KMS-11 (cell line): Measurements from ENCODE around the gene HSPB2.

Experiments
- H2AFZ ChIP-seq: fragments of 200-600 bp; sonication (generic); 2 replicates; pipeline ENCODE4 v1.6.1; 2016; ENCODE audit warnings: antibody characterized with exemption, mixed run types, low read depth
- H3K27ac ChIP-seq: fragments of 200-600 bp; sonication (generic); 2 replicates; pipeline ENCODE4 v1.6.1; 2016; ENCODE audit warnings: mild to moderate bottlenecking, mixed run types
- H3K27me3 ChIP-seq: fragments of 200-600 bp; sonication (generic); 2 replicates; pipeline ENCODE4 v1.6.1; 2017; ENCODE audit warnings: mild to moderate bottlenecking, low read depth, mixed run types, moderate library complexity; ENCODE audit not compliant: insufficient read depth
- H3K36me3 ChIP-seq: fragments of 200-600 bp; sonication (generic); 2 replicates; pipeline ENCODE4 v1.6.1; 2017; ENCODE audit warnings: mild to moderate bottlenecking, mixed run types; ENCODE audit not compliant: insufficient read depth
- H3K4me1 ChIP-seq: fragments of 200-600 bp; sonication (generic); 2 replicates; pipeline ENCODE4 v1.6.1; 2016; ENCODE audit warnings: mild to moderate bottlenecking, low read depth, mixed run types; ENCODE audit not compliant: poor library complexity, severe bottlenecking
- H3K4me2 ChIP-seq: fragments of 200-600 bp; sonication (generic); 2 replicates; pipeline ENCODE4 v1.7.0; 2016; ENCODE audit warnings: mild to moderate bottlenecking, mixed run types
- H3K4me3 ChIP-seq: fragments of 200-600 bp; sonication (generic); IDR thresholded peaks from 2 replicates; pipeline ENCODE4 v1.6.1; 2017; ENCODE audit warnings: low read depth, low read length, mixed read lengths; ENCODE audit not compliant: insufficient read depth
- H3K79me2 ChIP-seq: fragments of 200-600 bp; sonication (generic); 2 replicates; pipeline ENCODE4 v1.6.1; 2016; ENCODE audit warnings: low read depth, mixed run types; ENCODE audit not compliant: insufficient read depth
- H3K9ac ChIP-seq: fragments of 200-600 bp; sonication (generic); 2 replicates; pipeline ENCODE4 v1.6.1; 2016; ENCODE audit warnings: mild to moderate bottlenecking, mixed run types
- H4K20me1 ChIP-seq: fragments of 200-600 bp; sonication (generic); 2 replicates; pipeline ENCODE4 v1.6.1; 2016; ENCODE audit warnings: mild to moderate bottlenecking, mixed run types; ENCODE audit not compliant: insufficient read depth
- CTCF ChIP-seq: fragments of 200-600 bp; sonication (generic); conservative IDR thresholded peaks from 2 replicates; pipeline ENCODE4 v1.6.1; 2017; ENCODE audit warnings: low read depth, mild to moderate bottlenecking, antibody characterized with exemption, low read length, moderate library complexity, mixed read lengths

The HSPB2 gene

DNA sequence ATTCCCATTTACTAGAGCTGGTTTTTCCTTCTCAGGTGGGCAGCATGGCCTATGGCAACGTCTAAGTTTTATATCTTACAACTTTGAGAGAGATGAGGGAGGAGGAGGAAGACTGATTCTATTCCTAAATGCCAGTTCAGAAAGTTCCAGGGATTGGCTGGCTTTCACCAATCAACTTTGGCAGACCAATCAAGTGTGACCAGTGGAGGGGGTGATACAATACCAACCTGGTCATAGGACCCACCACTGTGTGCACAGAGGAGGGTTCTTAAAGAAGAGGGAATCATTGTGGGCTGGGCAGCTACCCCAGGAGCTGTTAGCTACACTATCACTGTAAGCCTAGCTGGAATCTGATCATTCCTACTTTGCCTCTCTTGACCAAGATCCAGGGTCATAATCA is 32.7 kb downstream of the HSPB2 start:
- no peaks in the 10 kb centered on the region for H3K36me3 ChIP-seq
- H3K79me2 ChIP-seq = no peaks in the 10 kb centered on the region
- no peak overlapping the region for H2AFZ ChIP-seq
- no peak overlapping the region for H3K4me3 ChIP-seq
- no peak overlapping the region for H3K27ac ChIP-seq
- H3K4me2 ChIP-seq = no peak overlapping the region
- TF ChIP-seq CTCF = no peak
- H4K20me1 ChIP-seq = no peaks in the 10 kb centered on the region
- H3K27me3 ChIP-seq = no peaks in the 10 kb centered on the region
- H3K9ac ChIP-seq = no peak overlapping the region
- peaks cover 6% of the 10 kb centered on the region for H3K4me1 ChIP-seq

DNA sequence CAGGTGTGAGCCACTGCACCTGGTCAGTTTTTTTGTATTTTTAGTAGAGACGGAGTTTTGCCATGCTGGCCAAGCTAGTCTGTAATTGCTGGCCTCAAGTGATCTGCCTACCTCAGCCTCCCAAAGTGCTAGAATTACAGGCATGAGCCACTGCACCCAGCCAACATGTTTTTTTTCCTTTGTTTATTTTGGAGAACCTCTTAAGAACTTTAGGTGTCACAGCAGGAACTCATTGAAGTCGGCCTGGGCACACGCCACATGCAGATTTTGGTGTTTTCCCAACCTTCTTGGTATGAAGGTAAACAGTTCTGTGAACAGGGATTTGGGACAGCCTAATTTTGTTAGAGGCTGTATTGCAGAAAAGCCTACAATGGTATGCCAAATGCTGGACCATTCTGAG is 34.0 kb downstream of the HSPB2 start:
- Histone ChIP-seq H3K27ac (no peak overlapping the region), H3K4me2 (no peak overlapping the region), H3K9ac (no peak overlapping the region), H4K20me1 (no peaks in the 10 kb centered on the region), H3K4me1 (peaks cover 6% of the 10 kb centered on the region), H2AFZ (no peak overlapping the region), H3K36me3 (no peaks in the 10 kb centered on the region), H3K4me3 (no peak overlapping the region), H3K27me3 (no peaks in the 10 kb centered on the region), H3K79me2 (no peaks in the 10 kb centered on the region)
- no peak for TF ChIP-seq CTCF

- H3K4me3 ChIP-seq = no peak overlapping the region
- H3K4me2 ChIP-seq = no peak overlapping the region
- H3K36me3 ChIP-seq = no peaks in the 10 kb centered on the region
- TF ChIP-seq CTCF = no peak
- peaks cover 6% of the 10 kb centered on the region for H3K4me1 ChIP-seq
- H3K27ac ChIP-seq = no peak overlapping the region
- no peak overlapping the region for H2AFZ ChIP-seq
- H3K27me3 ChIP-seq = no peaks in the 10 kb centered on the region
- H4K20me1 ChIP-seq = no peaks in the 10 kb centered on the region
- no peak overlapping the region for H3K9ac ChIP-seq
- H3K79me2 ChIP-seq = no peaks in the 10 kb centered on the region
Measured at GRCh38 chr11:111947143-111947542, 34.6 kb downstream of the HSPB2 start.

DNA sequence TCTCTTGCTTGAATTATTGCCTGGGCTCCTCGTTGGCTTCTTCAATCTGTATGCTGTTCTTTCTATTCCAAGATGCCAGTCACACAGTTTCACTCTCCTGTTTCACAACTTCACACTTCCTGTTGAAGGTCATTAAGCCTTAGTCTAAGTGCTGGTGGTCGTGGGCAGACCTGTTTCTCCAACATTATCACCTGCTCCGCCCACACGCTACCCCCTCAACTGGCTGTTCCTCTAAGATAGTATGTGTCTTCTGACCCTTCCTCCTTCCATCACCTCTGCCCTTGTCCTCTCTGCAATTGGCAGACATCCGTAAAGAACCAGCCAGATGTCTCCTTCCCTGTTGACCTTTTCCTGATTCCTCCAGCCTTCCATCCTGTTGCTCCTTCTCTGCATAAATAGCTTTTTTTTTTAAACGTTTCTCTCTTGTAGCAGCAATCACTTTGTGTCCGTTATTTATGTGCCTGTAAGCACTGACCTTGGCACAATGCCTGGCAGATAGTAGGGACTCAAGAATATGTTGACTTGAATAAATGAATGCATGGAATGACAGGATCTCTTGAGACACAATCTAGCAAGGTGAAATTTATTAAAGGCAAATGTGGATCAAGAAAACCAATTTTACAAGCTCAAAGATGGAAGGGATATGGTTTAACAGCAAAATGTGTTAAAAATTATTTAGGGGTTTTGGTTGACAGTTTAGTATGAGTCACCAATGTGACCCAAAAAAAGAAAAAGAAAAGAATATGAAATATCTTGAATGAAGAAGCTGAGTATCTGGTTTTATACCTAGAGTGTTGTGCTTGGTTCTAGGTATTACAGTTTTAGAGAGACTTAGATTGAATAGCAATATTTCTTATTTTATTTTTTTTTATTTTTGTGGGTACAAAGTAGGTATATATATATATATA is 37.2 kb downstream of the HSPB2 start:
- Histone ChIP-seq H3K4me3 (no peak overlapping the region), H3K9ac (no peak overlapping the region), H3K4me1 (peaks cover 6% of the 10 kb centered on the region), H3K27ac (no peak overlapping the region), H3K79me2 (no peaks in the 10 kb centered on the region), H3K27me3 (no peaks in the 10 kb centered on the region), H3K4me2 (no peak overlapping the region), H3K36me3 (no peaks in the 10 kb centered on the region), H4K20me1 (no peaks in the 10 kb centered on the region), H2AFZ (no peak overlapping the region)
- no peak for TF ChIP-seq CTCF
